K562 (cell line): Measurements from ENCODE around the gene TBRG4. TPM values are rescaled to one million over a fixed set of nuclear protein-coding genes. Genes with fewer than 3 reads are reported as not detected.

Experiments
- ATAC-seq: fragments of 200-7000 bp; cut with Tn5 transposase; 3 replicates; pipeline ENCODE4 v1.9.1; 2020; ENCODE audit warnings: moderate library complexity
- BruUV-seq: library from RNA; stranded (reverse); fragments of 400-500 nt; replicated peaks from 2 replicates; lab custom pipeline; 2021; lab: Mats Ljungman, UMichigan
- CTCF ChIA-PET: fragments of 300-600 bp; formaldehyde crosslinking; extraction: SDS; loops from one replicate; lab custom pipeline; 2021; ENCODE audit warnings: low intra/inter-chr PET ratio; lab: Yijun Ruan, JAX
- POLR2A ChIA-PET: fragments of 300-600, 350-650 bp; sonication (Branson Sonifier 250); formaldehyde crosslinking; extraction: SDS; loops from one replicate; lab custom pipeline; 2021; ENCODE audit warnings: antibody characterized with exemption, inconsistent platforms; lab: Yijun Ruan, JAX
- DNase-seq, 4 experiments: peaks; one replicate each; pipeline versions ENCODE4 v3.0.0 to v3.0.0-alpha.2; 2011 to 2018; ENCODE audit warnings: low spot score in 3 of 4, mixed read lengths in 3 of 4; ENCODE audit errors: extremely low read depth in 1 of 4
- FAIRE-seq: peaks from 2 replicates; lab custom pipeline; 2011; peaks lifted over from hg19 to GRCh38; lab: Jason Lieb, UNC
- H2AFZ ChIP-seq: 2 replicates; pipeline ENCODE4 v1.6.0; 2011; ENCODE audit warnings: low read depth, low read length, control low read depth, inconsistent platforms
- H3K27ac ChIP-seq: fragments of 200-600 bp; 3 replicates; pipeline ENCODE4 v1.8.0; 2011; ENCODE audit warnings: low read depth, mild to moderate bottlenecking, control low read depth, inconsistent platforms, low read length, moderate library complexity, mixed read lengths; ENCODE audit errors: extremely low read depth
- H3K27me3 ChIP-seq, 2 experiments: fragments of 300-600 bp in 1 of 2; 2 replicates in 1 of 2; 3 replicates in 1 of 2; pipeline versions ENCODE4 v1.6.0 to v1.8.0; 2011; ENCODE audit warnings: inconsistent platforms in 2 of 2, low read length in 2 of 2, mild to moderate bottlenecking in 1 of 2, mixed read lengths in 1 of 2, moderate library complexity in 1 of 2; ENCODE audit not compliant: control insufficient read depth in 2 of 2, insufficient read depth in 2 of 2
- H3K36me3 ChIP-seq: fragments of 300-600 bp; 3 replicates; pipeline ENCODE4 v1.8.0; 2011; ENCODE audit warnings: mild to moderate bottlenecking, low read length, inconsistent platforms; ENCODE audit not compliant: control insufficient read depth, insufficient read depth
- H3K4me1 ChIP-seq, 2 experiments: fragments of 200-600 bp in 1 of 2; replicated peaks in 1 of 2; 2 replicates in 1 of 2; 3 replicates in 1 of 2; pipeline versions ENCODE4 v1.5.1 to v1.8.0; 2011; ENCODE audit warnings: inconsistent platforms in 2 of 2, low read length in 2 of 2, mild to moderate bottlenecking in 1 of 2, mixed read lengths in 1 of 2, moderate library complexity in 1 of 2; ENCODE audit not compliant: control insufficient read depth in 2 of 2, insufficient read depth in 2 of 2
- H3K4me2 ChIP-seq: 2 replicates; pipeline ENCODE4 v1.6.1; 2011; ENCODE audit warnings: low read length, control low read depth, inconsistent platforms, mixed read lengths; ENCODE audit not compliant: insufficient read depth
- H3K4me3 ChIP-seq: fragments of 200-600 bp; sonication (generic), shearing (Covaris generic); 2 replicates; pipeline ENCODE4 v1.5.1; 2016; ENCODE audit warnings: control low read depth, inconsistent platforms
- H3K79me2 ChIP-seq: fragments of 200-600 bp; 3 replicates; pipeline ENCODE4 v1.8.0; 2011; ENCODE audit warnings: low read length, inconsistent platforms; ENCODE audit not compliant: control insufficient read depth, insufficient read depth
- H3K9ac ChIP-seq, 2 experiments: 2 replicates each; pipeline versions ENCODE4 v1.6.0 to v1.6.1; 2011; ENCODE audit warnings: low read depth in 2 of 2, low read length in 2 of 2, control low read depth in 1 of 2, inconsistent platforms in 1 of 2, mild to moderate bottlenecking in 1 of 2, mixed read lengths in 1 of 2; ENCODE audit not compliant: insufficient read depth in 1 of 2
- H3K9me1 ChIP-seq: one replicate; pipeline ENCODE4 v1.6.0; 2011; ENCODE audit warnings: inconsistent platforms, mild to moderate bottlenecking, low read length, moderate library complexity; ENCODE audit not compliant: control insufficient read depth, insufficient read depth
- H3K9me3 ChIP-seq: replicated peaks from 2 replicates; pipeline ENCODE4 v1.5.1; 2011; ENCODE audit warnings: low read depth, low read length, inconsistent platforms; ENCODE audit not compliant: control insufficient read depth, insufficient read depth
- H4K20me1 ChIP-seq: replicated peaks from 2 replicates; pipeline ENCODE4 v1.6.1; 2011; ENCODE audit warnings: low read length, inconsistent platforms, mixed read lengths; ENCODE audit not compliant: control insufficient read depth, insufficient read depth
- CBFA2T2 ChIP-seq: fragments of 450-650 bp; conservative IDR thresholded peaks from 2 replicates; pipeline ENCODE4 v1.6.1; 2017; ENCODE audit warnings: mild to moderate bottlenecking
- CHD4 ChIP-seq: fragments of 200-600 bp; sonication (generic); IDR thresholded peaks from 3 replicates; pipeline ENCODE4 v1.6.1; 2012; ENCODE audit warnings: low read depth, mild to moderate bottlenecking, mixed read lengths, low read length, inconsistent platforms; ENCODE audit not compliant: insufficient read depth, insufficient replicate concordance, poor library complexity, severe bottlenecking
- PML ChIP-seq: IDR thresholded peaks from 2 replicates; pipeline ENCODE4 v1.6.1; 2012; ENCODE audit warnings: low read length, inconsistent platforms
- WGBS: fragments of 100-300 bp; shearing (Covaris generic); methylation state at CpG from one replicate; pipeline ENCODE4 v1.1.6; 2016; ENCODE audit warnings: low coverage, mixed read lengths; ENCODE audit not compliant: insufficient coverage; ENCODE audit errors: missing lambda C conversion rate; 5-methylcytosine and 5-hydroxymethylcytosine counted together
- in situ Hi-C: fragments of 300-500 bp; cut with MboI; formaldehyde crosslinking; loops from 4 replicates; pipeline ENCODE4 v1.15.0; 2018; ENCODE audit warnings: inconsistent platforms, mixed read lengths
- intact Hi-C: fragments of 100-400 bp; cut with micrococcal nuclease; formaldehyde crosslinking; loops from 2 replicates; pipeline ENCODE4 v1.14.2; 2022
- polyA plus RNA-seq, 8 experiments: library from polyadenylated mRNA; depleted of rRNA in 4 of 8; stranded (reverse) in 5 of 8; unstranded in 3 of 8; fragments of >200 nt; fragmentation: Nextera tagmentation in 2 of 8; fragmentation: Illumina TruSeq in 1 of 8; extraction: Ambion mirVana in 2 of 8; extraction: Trizol in 1 of 8; gene quantifications; 2 replicates each; pipeline versions ENCODE4 v1.2.1 to v1.2.3, GENCODE V29; 2011 to 2014; ENCODE audit warnings: inconsistent platforms in 1 of 8, missing spikeins in 1 of 8
- total RNA-seq, 7 experiments: library from RNA; depleted of rRNA in 6 of 7; stranded (reverse); fragments of >200 nt in 6 of 7; fragmentation: Illumina TruSeq in 2 of 7; extraction: Trizol in 2 of 7; gene quantifications; 2 replicates each; pipeline versions ENCODE4 v1.2.1 to v1.2.3, GENCODE V29; 2011 to 2021; ENCODE audit warnings: low replicate concordance in 1 of 7
- TF ChIP-seq, protein P1 (sequence below): fragments of 250-450 bp; sonication (Bioruptor Pico); IDR thresholded peaks from 2 replicates; pipeline ENCODE4 v1.4.0; 2020; ENCODE audit warnings: mild to moderate bottlenecking
- TF ChIP-seq, protein P2 (sequence below): fragments of 250-450 bp; sonication (Bioruptor Pico); IDR thresholded peaks from 2 replicates; pipeline ENCODE4 v1.8.0; 2021; ENCODE audit warnings: moderate library complexity, mild to moderate bottlenecking, inconsistent platforms

The TBRG4 gene
- total and polyA plus RNA-seq, 9 of the 15 experiments (the other 6 are each of a cell fraction or from before 2014, with no cell fraction given), result 11.2 to 322 (median 216) TPM

- Histone ChIP-seq H3K27ac (no peak overlapping the region), H3K9ac (peak overlapping the region in 1 of 2 experiments; percentile 79; a peak in 2 of 4 replicates), H3K4me3 (no peak overlapping the region), H3K9me3 (no peaks in the 10 kb centered on the region), H3K4me1 (peaks cover 0 to 29% of the 10 kb centered on the region in 2 experiments; a peak in 3 of 5 replicates), H2AFZ (0 out of 2 replicates have a peak overlapping the region, but pooled peaks have one; percentile 3), H3K4me2 (no peak overlapping the region), H4K20me1 (no peaks in the 10 kb centered on the region), H3K27me3 (no peaks in the 10 kb centered on the region), H3K36me3 (no peaks in the 10 kb centered on the region), H3K79me2 (no peaks in the 10 kb centered on the region), H3K9me1 (peaks cover 3% of the 10 kb centered on the region)
- BruUV-seq, result no TSS peak
- ATAC-seq (no peak), FAIRE-seq (no peak), DNase-seq (no peak)
- TF ChIP-seq CHD4, result no peak
- no peak for TF ChIP-seq CBFA2T2
- no peak for TF ChIP-seq PML
- TF ChIP-seq, protein P1, sequence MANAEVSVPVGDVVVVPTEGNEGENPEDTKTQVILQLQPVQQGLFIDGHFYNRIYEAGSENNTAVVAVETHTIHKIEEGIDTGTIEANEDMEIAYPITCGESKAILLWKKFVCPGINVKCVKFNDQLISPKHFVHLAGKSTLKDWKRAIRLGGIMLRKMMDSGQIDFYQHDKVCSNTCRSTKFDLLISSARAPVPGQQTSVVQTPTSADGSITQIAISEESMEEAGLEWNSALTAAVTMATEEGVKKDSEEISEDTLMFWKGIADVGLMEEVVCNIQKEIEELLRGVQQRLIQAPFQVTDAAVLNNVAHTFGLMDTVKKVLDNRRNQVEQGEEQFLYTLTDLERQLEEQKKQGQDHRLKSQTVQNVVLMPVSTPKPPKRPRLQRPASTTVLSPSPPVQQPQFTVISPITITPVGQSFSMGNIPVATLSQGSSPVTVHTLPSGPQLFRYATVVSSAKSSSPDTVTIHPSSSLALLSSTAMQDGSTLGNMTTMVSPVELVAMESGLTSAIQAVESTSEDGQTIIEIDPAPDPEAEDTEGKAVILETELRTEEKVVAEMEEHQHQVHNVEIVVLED (CRISPR knock-in tag), result no peak
- TF ChIP-seq, protein P2, sequence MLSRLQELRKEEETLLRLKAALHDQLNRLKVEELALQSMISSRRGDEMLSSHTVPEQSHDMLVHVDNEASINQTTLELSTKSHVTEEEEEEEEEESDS, result no peak
- POLR2A ChIA-PET, result interaction anchor here (0.9 to 1.6 kb wide), 3 partner anchors 9 to 14 kb away, joined by 3 to 6 read pairs (median 4); partner anchors contain the start of gene TBRG4
- intact Hi-C loops, result no loop called here
- in situ Hi-C loops, result no loop called here
- 54% methylated on average over 6 of the region's 6 CpGs for WGBS
- CTCF ChIA-PET, result no interaction called here
Measured at GRCh38 chr7:45126201-45126600, 14.7 kb upstream of the TBRG4 start.
